Nucleus accumbens (tissue), 56 donors: ENCODE data around the gene CCDC33.

Experiments
- DNase-seq, 56 donors: peaks; one replicate each; lab custom pipeline; 2025; lab: John Stamatoyannopoulos, UW

CCDC33 gene

GRCh38 chr15:74253211-74253921 is 17.2 kb downstream of the CCDC33 start:
- DNase-seq, result no peak

GRCh38 chr15:74257105-74257504 is 21.0 kb downstream of the CCDC33 start:
- DNase-seq, result no peak

GRCh38 chr15:74257623-74258022 is 21.5 kb downstream of the CCDC33 start:
- DNase-seq, result no peak

- no peak for DNase-seq
Observed at GRCh38 chr15:74258456-74259291, 22.5 kb downstream of the CCDC33 start.

- DNase-seq, result no peak
Observed at GRCh38 chr15:74259292-74259648, 23.1 kb downstream of the CCDC33 start.

- no peak for DNase-seq
Observed at GRCh38 chr15:74259821-74260607, 23.9 kb downstream of the CCDC33 start.

- no peak for DNase-seq
Observed at GRCh38 chr15:74261041-74261440, 24.9 kb downstream of the CCDC33 start.

- no peak for DNase-seq
Observed at GRCh38 chr15:74261685-74262084, 25.6 kb downstream of the CCDC33 start.

GRCh38 chr15:74262151-74262550 is 26.0 kb downstream of the CCDC33 start:
- DNase-seq, result no peak

- no peak for DNase-seq
Observed at GRCh38 chr15:74262625-74263024, 26.5 kb downstream of the CCDC33 start.

GRCh38 chr15:74263466-74263865 is 27.3 kb downstream of the CCDC33 start:
- no peak for DNase-seq

- peak in 1 of 56 donors; percentile 9 for DNase-seq
Observed at GRCh38 chr15:74264081-74264501, 28.0 kb downstream of the CCDC33 start.

- peak in 1 of 56 donors; percentile 14 for DNase-seq
Observed at GRCh38 chr15:74265046-74265639, 29.0 kb downstream of the CCDC33 start.

- no peak for DNase-seq
Observed at GRCh38 chr15:74268020-74268419, 31.9 kb downstream of the CCDC33 start.

GRCh38 chr15:74269362-74270035 is 33.4 kb downstream of the CCDC33 start:
- no peak for DNase-seq

- DNase-seq, result no peak
Observed at GRCh38 chr15:74270155-74270554, 34.0 kb downstream of the CCDC33 start.

- DNase-seq, result no peak
Observed at GRCh38 chr15:74270854-74271520, 34.9 kb downstream of the CCDC33 start.

- no peak for DNase-seq
Observed at GRCh38 chr15:74272812-74273211, 36.7 kb downstream of the CCDC33 start.

GRCh38 chr15:74274470-74275038 is 38.4 kb downstream of the CCDC33 start:
- DNase-seq, result no peak
